ENCODE results near the gene QRFPR. TPM values are rescaled to one million over a fixed set of nuclear protein-coding genes. Genes with fewer than 3 reads are reported as not detected.

QRFPR gene
- total RNA-seq, 1 experiment from 2014 or later = 0.63 TPM

DNA sequence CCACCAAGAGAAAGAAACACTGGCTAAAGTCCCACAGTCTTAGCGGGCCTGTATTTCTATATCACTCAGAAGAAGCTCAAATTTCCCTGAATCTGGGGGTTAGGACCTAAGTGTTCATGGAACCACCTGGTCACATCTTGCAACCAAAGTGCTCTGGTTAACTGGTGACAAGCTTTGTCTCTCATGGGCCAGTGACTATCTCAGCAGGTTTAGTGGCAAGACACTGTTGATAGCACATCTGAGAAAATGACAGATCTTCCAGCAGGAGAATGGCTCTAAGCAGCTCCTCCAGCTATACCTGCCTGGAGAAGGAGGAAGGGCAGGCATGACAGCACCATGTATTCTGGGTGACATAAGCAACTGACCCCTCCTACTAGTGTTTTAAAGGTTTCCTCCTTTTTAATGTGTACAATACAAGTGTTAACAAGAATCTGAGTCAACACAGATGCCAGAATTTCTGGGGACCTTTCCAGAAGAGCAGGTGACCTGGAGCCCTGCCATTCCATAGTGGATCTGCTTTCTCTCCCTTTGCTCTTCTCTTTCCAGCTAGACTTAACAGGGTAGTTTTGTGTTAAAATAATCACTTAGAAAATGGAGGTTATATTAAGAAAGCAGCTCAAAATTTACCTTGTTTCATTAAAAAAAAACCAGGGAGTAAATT, 17.3 kb upstream of the QRFPR start:
- Histone ChIP-seq H3K4me1 (ENCODE audit: insufficient read depth, low read length) (no peaks in the 10 kb centered on the region), H3K9ac (ENCODE audit: extremely low read depth, insufficient read length, low read length) (no peak overlapping the region), H3K18ac (ENCODE audit: insufficient read length, low read depth, low read length) (no peak overlapping the region), H3K27me3 (ENCODE audit: insufficient read depth, low read length) (no peaks in the 10 kb centered on the region), H3K23me2 (ENCODE audit: insufficient read length, low read depth, low read length, poor library complexity, severe bottlenecking) (no peaks in the 10 kb centered on the region), H3K9me3 (ENCODE audit: control insufficient read depth, low read depth, low read length) (no peaks in the 10 kb centered on the region), H2AFZ (ENCODE audit: low read length) (no peak overlapping the region), H4K8ac (replicated peaks; ENCODE audit: insufficient read length, low read depth, low read length) (no peak overlapping the region), H3T11ph (ENCODE audit: low read length) (no peak overlapping the region), H3K27ac (ENCODE audit: insufficient read length, low read depth, low read length) (no peak overlapping the region), H3K14ac (ENCODE audit: insufficient read depth, low read length) (no peak overlapping the region), H2AK5ac (ENCODE audit: insufficient read length, low read length) (no peak overlapping the region), H4K20me1 (ENCODE audit: control insufficient read depth, insufficient read depth, insufficient read length) (no peaks in the 10 kb centered on the region), H4K91ac (ENCODE audit: insufficient read length, low read depth, low read length) (no peak overlapping the region), H3K56ac (ENCODE audit: insufficient read length, low read depth, low read length) (no peak overlapping the region), H4K5ac (ENCODE audit: insufficient read length, low read depth, low read length) (no peak overlapping the region), H3K79me1 (ENCODE audit: insufficient read depth, low read depth, low read length, poor library complexity, severe bottlenecking) (no peaks in the 10 kb centered on the region), H2BK120ac (ENCODE audit: low read depth, low read length, poor library complexity, severe bottlenecking) (no peak overlapping the region), H3K23ac (ENCODE audit: insufficient read length, low read depth, low read length) (no peak overlapping the region), H3K4me2 (ENCODE audit: insufficient read depth, insufficient read length, low read length) (no peak overlapping the region), H3K4ac (ENCODE audit: low read depth, low read length) (no peak overlapping the region), H2BK20ac (ENCODE audit: low read depth, low read length, poor library complexity, severe bottlenecking) (no peak overlapping the region), H2BK12ac (ENCODE audit: insufficient read length, low read depth, low read length) (no peak overlapping the region), H3K79me2 (ENCODE audit: insufficient read depth, low read length) (no peaks in the 10 kb centered on the region), H2BK5ac (ENCODE audit: insufficient read length, low read length) (no peak overlapping the region), H2BK15ac (ENCODE audit: low read depth, low read length) (no peak overlapping the region)
- no CpG with 5 or more reads among the region's 1 CpG for WGBS (ENCODE audit: extremely low coverage, insufficient read length, low lambda C conversion rate)
- no peak overlapping the region; a peak in 1 of 7 replicates for H3K27ac Mint-ChIP-seq
- TF ChIP-seq, protein P1, sequence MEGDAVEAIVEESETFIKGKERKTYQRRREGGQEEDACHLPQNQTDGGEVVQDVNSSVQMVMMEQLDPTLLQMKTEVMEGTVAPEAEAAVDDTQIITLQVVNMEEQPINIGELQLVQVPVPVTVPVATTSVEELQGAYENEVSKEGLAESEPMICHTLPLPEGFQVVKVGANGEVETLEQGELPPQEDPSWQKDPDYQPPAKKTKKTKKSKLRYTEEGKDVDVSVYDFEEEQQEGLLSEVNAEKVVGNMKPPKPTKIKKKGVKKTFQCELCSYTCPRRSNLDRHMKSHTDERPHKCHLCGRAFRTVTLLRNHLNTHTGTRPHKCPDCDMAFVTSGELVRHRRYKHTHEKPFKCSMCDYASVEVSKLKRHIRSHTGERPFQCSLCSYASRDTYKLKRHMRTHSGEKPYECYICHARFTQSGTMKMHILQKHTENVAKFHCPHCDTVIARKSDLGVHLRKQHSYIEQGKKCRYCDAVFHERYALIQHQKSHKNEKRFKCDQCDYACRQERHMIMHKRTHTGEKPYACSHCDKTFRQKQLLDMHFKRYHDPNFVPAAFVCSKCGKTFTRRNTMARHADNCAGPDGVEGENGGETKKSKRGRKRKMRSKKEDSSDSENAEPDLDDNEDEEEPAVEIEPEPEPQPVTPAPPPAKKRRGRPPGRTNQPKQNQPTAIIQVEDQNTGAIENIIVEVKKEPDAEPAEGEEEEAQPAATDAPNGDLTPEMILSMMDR (conservative IDR thresholded peaks at IDR 0.05) = no peak
- no peaks in the 10 kb centered on the region; the same call in 1 of the 2 replicates for H3K27me3 Mint-ChIP-seq (ENCODE audit: low read depth)
- no peaks in the 10 kb centered on the region for H3K4me1 Mint-ChIP-seq
- no peak for DNase-seq
- no peak overlapping the region for H3K4me3 Mint-ChIP-seq
- no peaks in the 10 kb centered on the region for H3K36me3 Mint-ChIP-seq (ENCODE audit: insufficient read depth in 1 of 3, low read depth in 3 of 3)
- peaks cover 0 to 2% of the 10 kb centered on the region in 2 experiments; a peak in 1 of 5 replicates for H3K9me3 Mint-ChIP-seq

Data from H9 (cell line).